SK-N-SH (cell line): ENCODE measurements around the gene SETD9. TPM values are rescaled to one million over a fixed set of nuclear protein-coding genes. Genes with fewer than 3 reads are reported as not detected.

ENCODE experiments used
- CTCF ChIA-PET: fragments of 300-600, 350-600 bp; formaldehyde crosslinking; extraction: SDS; loops from one replicate; lab custom pipeline; 2021; lab: Yijun Ruan, JAX
- POLR2A ChIA-PET: fragments of 350-600 bp; sonication (Branson Sonifier 250); formaldehyde crosslinking; extraction: SDS; loops from one replicate; lab custom pipeline; 2020; ENCODE audit warnings: antibody characterized with exemption, inconsistent platforms; lab: Yijun Ruan, JAX
- DNase-seq: peaks from one replicate; pipeline ENCODE4 v3.0.0; 2012
- H2AFZ ChIP-seq: fragments of 200-600 bp; sonication (generic); 2 replicates; pipeline ENCODE4 v1.8.1; 2016; ENCODE audit warnings: antibody characterized with exemption, mild to moderate bottlenecking, low read depth
- H3F3A ChIP-seq: fragments of 200-600 bp; sonication (generic); replicated peaks from 2 replicates; pipeline ENCODE3; 2016; ENCODE audit warnings: antibody characterized with exemption, mild to moderate bottlenecking; ENCODE audit not compliant: insufficient read depth
- H3K27ac ChIP-seq, 2 experiments: fragments of 200-500 bp in 1 of 2; fragments of 200-600 bp in 1 of 2; sonication (Bioruptor generic) in 1 of 2; sonication (generic), shearing (Covaris generic) in 1 of 2; 2 replicates each; pipeline versions ENCODE4 v1.5.1 to v1.6.1; 2014 to 2016; ENCODE audit warnings: low read depth in 2 of 2, inconsistent platforms in 1 of 2, low read length in 1 of 2, mild to moderate bottlenecking in 1 of 2, mixed read lengths in 1 of 2
- H3K27me3 ChIP-seq: fragments of 200-600 bp; sonication (generic), shearing (Covaris generic); 2 replicates; pipeline ENCODE4 v1.6.1; 2016; ENCODE audit warnings: mixed run types; ENCODE audit not compliant: insufficient read depth
- H3K36me3 ChIP-seq, 2 experiments: fragments of 200-500 bp in 1 of 2; fragments of 200-600 bp in 1 of 2; sonication (Bioruptor generic) in 1 of 2; sonication (generic) in 1 of 2; replicated peaks in 1 of 2; 2 replicates each; pipeline versions ENCODE3 to v1.5.1; 2014 to 2016; ENCODE audit warnings: low read length in 1 of 2, mild to moderate bottlenecking in 1 of 2; ENCODE audit not compliant: insufficient read depth in 2 of 2, control insufficient read depth in 1 of 2
- H3K4me1 ChIP-seq, 2 experiments: fragments of 200-500 bp in 1 of 2; fragments of 200-600 bp in 1 of 2; sonication (Bioruptor generic) in 1 of 2; sonication (generic), shearing (Covaris generic) in 1 of 2; 2 replicates each; pipeline versions ENCODE4 v1.5.1 to v1.6.1; 2014 to 2016; ENCODE audit warnings: low read depth in 1 of 2, low read length in 1 of 2, mixed run types in 1 of 2; ENCODE audit not compliant: insufficient read depth in 2 of 2, control insufficient read depth in 1 of 2
- H3K4me2 ChIP-seq: fragments of 200-600 bp; sonication (generic), shearing (Covaris generic); 2 replicates; pipeline ENCODE4 v1.6.1; 2017; ENCODE audit warnings: mixed run types
- H3K4me3 ChIP-seq, 2 experiments: fragments of 200-500 bp in 1 of 2; fragments of 200-600 bp in 1 of 2; sonication (Bioruptor generic) in 1 of 2; sonication (generic), shearing (Covaris generic) in 1 of 2; 2 replicates each; pipeline versions ENCODE4 v1.5.1 to v1.8.1; 2014 to 2016; ENCODE audit warnings: low read depth in 2 of 2, inconsistent platforms in 1 of 2, low read length in 1 of 2, mild to moderate bottlenecking in 1 of 2, mixed read lengths in 1 of 2, moderate library complexity in 1 of 2
- H3K79me2 ChIP-seq: fragments of 200-600 bp; sonication (generic); 2 replicates; pipeline ENCODE4 v1.8.1; 2017; ENCODE audit warnings: mild to moderate bottlenecking; ENCODE audit not compliant: insufficient read depth
- H3K9ac ChIP-seq: fragments of 200-600 bp; sonication (generic); 2 replicates; pipeline ENCODE4 v1.6.1; 2017; ENCODE audit warnings: mixed run types
- H3K9me2 ChIP-seq: fragments of 200-600 bp; sonication (generic); 2 replicates; pipeline ENCODE4 v1.6.1; 2017; ENCODE audit warnings: mixed run types
- H3K9me3 ChIP-seq: fragments of 200-600 bp; sonication (generic); 2 replicates; pipeline ENCODE4 v1.6.1; 2017; ENCODE audit warnings: mixed run types, mild to moderate bottlenecking, moderate library complexity
- H4K20me1 ChIP-seq: fragments of 200-600 bp; sonication (generic); 2 replicates; pipeline ENCODE4 v1.6.1; 2017; ENCODE audit warnings: mild to moderate bottlenecking, mixed run types; ENCODE audit not compliant: insufficient read depth
- ELF1 ChIP-seq: IDR thresholded peaks from 2 replicates; pipeline ENCODE4 v1.4.0; 2012
- EP300 ChIP-seq, 2 experiments: IDR thresholded peaks; 2 replicates each; pipeline versions ENCODE4 v1.4.0 to v1.6.1; 2012; ENCODE audit warnings: borderline replicate concordance in 1 of 2, low read depth in 1 of 2, low read length in 1 of 2
- MXI1 ChIP-seq: IDR thresholded peaks from 2 replicates; pipeline ENCODE4 v1.6.1; 2012; ENCODE audit warnings: mild to moderate bottlenecking, low read depth, low read length, improper control_type of control experiment
- POLR2AphosphoS5 ChIP-seq: IDR thresholded peaks from 2 replicates; pipeline ENCODE4 v1.6.1; 2012; ENCODE audit warnings: low read depth, low read length
- RAD21 ChIP-seq: IDR thresholded peaks from 2 replicates; pipeline ENCODE4 v1.6.1; 2012; ENCODE audit warnings: mild to moderate bottlenecking, low read length
- RFX5 ChIP-seq: IDR thresholded peaks from 2 replicates; pipeline ENCODE4 v1.6.1; 2012; ENCODE audit warnings: mild to moderate bottlenecking, improper control_type of control experiment, low read length
- RXRA ChIP-seq: IDR thresholded peaks from 2 replicates; pipeline ENCODE4 v1.4.0; 2012; ENCODE audit warnings: low read depth, mild to moderate bottlenecking, borderline replicate concordance
- SIN3A ChIP-seq: IDR thresholded peaks from 2 replicates; pipeline ENCODE4 v1.6.1; 2012; ENCODE audit warnings: low read depth, mild to moderate bottlenecking, low read length, moderate library complexity, borderline replicate concordance
- TEAD4 ChIP-seq: IDR thresholded peaks from 2 replicates; pipeline ENCODE4 v1.4.0; 2012; ENCODE audit warnings: mild to moderate bottlenecking, borderline replicate concordance; ENCODE audit not compliant: insufficient read depth
- YY1 ChIP-seq: IDR thresholded peaks from 2 replicates; pipeline ENCODE4 v1.4.0; 2012; ENCODE audit warnings: low read depth, mild to moderate bottlenecking
- WGBS: methylation state at CpG from one replicate; pipeline ENCODE4 v1.1.6; 2017; ENCODE audit warnings: low lambda C conversion rate; 5-methylcytosine and 5-hydroxymethylcytosine counted together
- polyA plus RNA-seq, 3 experiments: library from polyadenylated mRNA; depleted of rRNA; stranded (reverse); fragments of >200 nt; gene quantifications; 2 replicates each; pipeline ENCODE4 v1.2.3, GENCODE V29; 2012
- TF ChIP-seq, protein P1 (sequence below): fragments of 150-350 bp; IDR thresholded peaks from 2 replicates; pipeline ENCODE4 v1.6.1; 2017; ENCODE audit warnings: antibody characterized with exemption, low read length, low read depth, borderline replicate concordance
- TF ChIP-seq, protein P2 (sequence below): fragments of 150-350 bp; IDR thresholded peaks from 2 replicates; pipeline ENCODE4 v1.6.1; 2016; ENCODE audit warnings: mild to moderate bottlenecking, low read depth, low read length
- TF ChIP-seq, protein P3 (sequence below): IDR thresholded peaks from 2 replicates; pipeline ENCODE4 v1.4.0; 2012; ENCODE audit warnings: low read depth
- TF ChIP-seq, protein P4 (sequence below): IDR thresholded peaks from 2 replicates; pipeline ENCODE4; 2012

The SETD9 gene
- polyA plus RNA-seq, 1 of the 3 experiments (the other 2 are of a cell fraction) = 12.2 TPM

DNA sequence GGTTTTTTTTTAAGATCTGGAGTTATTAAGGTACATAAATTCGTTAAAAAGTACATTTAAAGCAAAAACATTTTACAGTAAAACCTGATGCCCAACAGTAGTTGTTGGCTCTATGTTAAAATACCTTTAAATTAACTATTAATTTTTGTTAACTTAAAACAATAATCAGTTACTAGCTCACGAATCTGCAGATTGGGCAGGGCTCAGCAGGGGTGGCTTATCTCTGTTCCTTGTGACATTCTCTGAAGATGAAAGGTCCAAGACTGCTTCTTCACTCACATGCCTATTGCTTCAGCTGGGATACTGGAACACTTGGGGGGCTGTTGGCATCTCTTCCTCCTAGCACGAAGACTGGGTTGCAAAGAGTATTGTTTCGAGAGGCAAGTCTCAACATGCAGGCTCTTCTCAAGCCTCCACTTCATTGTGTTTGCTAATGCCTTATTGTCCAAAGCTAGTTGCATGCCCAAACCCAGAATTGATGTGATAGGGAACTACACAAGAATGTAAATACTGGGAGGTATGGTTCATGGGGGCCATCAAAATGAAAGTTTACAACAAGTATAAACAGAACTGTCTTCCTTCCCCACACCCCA lies 47.4 kb upstream of the SETD9 start:
- TF ChIP-seq RFX5 = no peak
- no peak for TF ChIP-seq RXRA
- no peak for TF ChIP-seq YY1
- TF ChIP-seq, protein P1, sequence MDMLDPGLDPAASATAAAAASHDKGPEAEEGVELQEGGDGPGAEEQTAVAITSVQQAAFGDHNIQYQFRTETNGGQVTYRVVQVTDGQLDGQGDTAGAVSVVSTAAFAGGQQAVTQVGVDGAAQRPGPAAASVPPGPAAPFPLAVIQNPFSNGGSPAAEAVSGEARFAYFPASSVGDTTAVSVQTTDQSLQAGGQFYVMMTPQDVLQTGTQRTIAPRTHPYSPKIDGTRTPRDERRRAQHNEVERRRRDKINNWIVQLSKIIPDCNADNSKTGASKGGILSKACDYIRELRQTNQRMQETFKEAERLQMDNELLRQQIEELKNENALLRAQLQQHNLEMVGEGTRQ = no peak
- no peak for TF ChIP-seq RAD21
- no peak for TF ChIP-seq MXI1
- TF ChIP-seq EP300 (IDR thresholded peaks at IDR 0.05; ENCODE audit: borderline replicate concordance in 1 of 2, low read depth in 1 of 2, low read length in 1 of 2) = no peak
- TF ChIP-seq SIN3A = no peak
- TF ChIP-seq, protein P2, sequence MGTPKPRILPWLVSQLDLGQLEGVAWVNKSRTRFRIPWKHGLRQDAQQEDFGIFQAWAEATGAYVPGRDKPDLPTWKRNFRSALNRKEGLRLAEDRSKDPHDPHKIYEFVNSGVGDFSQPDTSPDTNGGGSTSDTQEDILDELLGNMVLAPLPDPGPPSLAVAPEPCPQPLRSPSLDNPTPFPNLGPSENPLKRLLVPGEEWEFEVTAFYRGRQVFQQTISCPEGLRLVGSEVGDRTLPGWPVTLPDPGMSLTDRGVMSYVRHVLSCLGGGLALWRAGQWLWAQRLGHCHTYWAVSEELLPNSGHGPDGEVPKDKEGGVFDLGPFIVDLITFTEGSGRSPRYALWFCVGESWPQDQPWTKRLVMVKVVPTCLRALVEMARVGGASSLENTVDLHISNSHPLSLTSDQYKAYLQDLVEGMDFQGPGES = no peak
- TF ChIP-seq ELF1 = no peak
- TF ChIP-seq, protein P3, sequence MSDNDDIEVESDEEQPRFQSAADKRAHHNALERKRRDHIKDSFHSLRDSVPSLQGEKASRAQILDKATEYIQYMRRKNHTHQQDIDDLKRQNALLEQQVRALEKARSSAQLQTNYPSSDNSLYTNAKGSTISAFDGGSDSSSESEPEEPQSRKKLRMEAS = no peak
- no peak for TF ChIP-seq TEAD4
- TF ChIP-seq POLR2AphosphoS5 = no peak
- TF ChIP-seq, protein P4, sequence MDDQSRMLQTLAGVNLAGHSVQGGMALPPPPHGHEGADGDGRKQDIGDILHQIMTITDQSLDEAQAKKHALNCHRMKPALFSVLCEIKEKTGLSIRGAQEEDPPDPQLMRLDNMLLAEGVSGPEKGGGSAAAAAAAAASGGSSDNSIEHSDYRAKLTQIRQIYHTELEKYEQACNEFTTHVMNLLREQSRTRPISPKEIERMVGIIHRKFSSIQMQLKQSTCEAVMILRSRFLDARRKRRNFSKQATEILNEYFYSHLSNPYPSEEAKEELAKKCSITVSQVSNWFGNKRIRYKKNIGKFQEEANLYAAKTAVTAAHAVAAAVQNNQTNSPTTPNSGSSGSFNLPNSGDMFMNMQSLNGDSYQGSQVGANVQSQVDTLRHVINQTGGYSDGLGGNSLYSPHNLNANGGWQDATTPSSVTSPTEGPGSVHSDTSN = no peak
- Histone ChIP-seq H3K79me2 (peaks cover 6% of the 10 kb centered on the region; the same call in 1 of the 2 replicates), H2AFZ (no peak overlapping the region), H3K36me3 (peaks cover 59 to 61% of the 10 kb centered on the region in 2 experiments), H3K27ac (no peak overlapping the region), H3K9me3 (no peaks in the 10 kb centered on the region), H3K4me2 (no peak overlapping the region), H3K4me1 (peaks cover 0 to 4% of the 10 kb centered on the region in 2 experiments; a peak in 2 of 4 replicates), H3K9me2 (no peaks in the 10 kb centered on the region), H4K20me1 (peaks cover 6% of the 10 kb centered on the region; the same call in 1 of the 2 replicates), H3K27me3 (no peaks in the 10 kb centered on the region), H3K4me3 (no peak overlapping the region), H3K9ac (no peak overlapping the region), H3F3A (peaks cover 3% of the 10 kb centered on the region)
- POLR2A ChIA-PET = no interaction called here
- WGBS = 86% methylated on average over 4 of the region's 4 CpGs
- CTCF ChIA-PET = interaction anchor here (0.7 to 1.4 kb wide), 2 partner anchors 24 to 591 kb away, joined by 3 to 4 read pairs; no protein-coding TSS in a partner anchor
- DNase-seq = no peak
